Activated CD4-positive, alpha-beta T cell treated with anti-CD3 and anti-CD28 coated beads, Interleukin-2, amount 50 U/mL, for 24 hours (primary cell): ENCODE results near the gene DOCK2.
"Not testable (repeated sequence)": the region's sequence is repeated elsewhere in the genome, so short reads cannot be mapped to it uniquely, and the experiment has no call there.

Source experiments
- DNase-seq, 2 donors: peaks; one replicate each; pipeline ENCODE4 v3.0.0-alpha.2; 2020; ENCODE audit warnings: low read depth in 1 of 2, low spot score in 1 of 2

The DOCK2 gene

DNA sequence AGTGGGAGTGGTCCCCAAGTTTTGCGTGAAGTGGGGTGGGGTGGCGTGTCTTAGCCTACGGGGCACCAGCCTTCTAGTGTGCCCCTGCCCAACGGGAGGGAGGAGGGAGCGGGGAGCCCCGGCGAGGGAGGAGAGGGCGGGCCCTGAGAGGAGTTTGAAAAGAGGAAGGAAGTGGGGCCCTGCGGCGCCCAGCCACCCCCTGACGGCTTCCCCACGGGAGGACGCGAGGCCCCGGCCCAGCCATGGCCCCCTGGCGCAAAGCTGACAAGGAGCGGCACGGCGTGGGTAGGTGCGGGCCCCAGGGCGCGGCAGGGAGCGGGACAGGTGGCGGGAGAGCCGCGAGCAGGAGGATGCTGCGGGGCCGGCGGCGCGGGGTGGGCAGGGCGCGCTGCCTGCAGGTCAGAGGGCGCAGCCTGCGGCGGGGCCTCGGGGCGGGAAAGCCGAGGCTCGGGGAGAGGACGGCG is at the start of gene DOCK2:
Gene DOCK2 (plus strand): TSS at position 191 of the 464 bp plus-strand sequence. CDS start 52 bp downstream, at position 243.
- DNase-seq, result peak; percentile 45 to 54

DNA sequence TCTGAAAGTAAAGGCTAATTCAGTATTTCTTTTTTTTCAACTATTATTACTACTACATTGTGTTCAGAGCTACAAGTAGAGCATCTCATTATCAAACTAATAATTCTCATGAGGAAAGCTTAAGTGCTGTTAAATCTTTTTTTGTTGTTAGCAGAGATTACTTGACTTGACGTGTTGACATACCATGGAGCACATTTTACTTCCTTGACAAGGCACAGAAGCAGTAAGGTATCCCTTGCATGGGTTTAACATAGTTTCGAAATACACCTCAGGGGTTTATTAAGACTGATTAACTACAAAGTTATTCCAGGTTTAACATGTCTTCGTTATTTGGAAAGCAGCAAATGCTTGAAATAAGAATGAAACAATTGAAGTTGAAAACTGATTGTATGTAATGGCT is 46.5 kb upstream of the DOCK2 start:
- no peak for DNase-seq

GRCh38 chr5:169591636-169592035 is 45.4 kb upstream of the DOCK2 start:
- DNase-seq, result no peak

- DNase-seq, result no peak
Observed at GRCh38 chr5:169592937-169593650, 44.0 kb upstream of the DOCK2 start.

DNA sequence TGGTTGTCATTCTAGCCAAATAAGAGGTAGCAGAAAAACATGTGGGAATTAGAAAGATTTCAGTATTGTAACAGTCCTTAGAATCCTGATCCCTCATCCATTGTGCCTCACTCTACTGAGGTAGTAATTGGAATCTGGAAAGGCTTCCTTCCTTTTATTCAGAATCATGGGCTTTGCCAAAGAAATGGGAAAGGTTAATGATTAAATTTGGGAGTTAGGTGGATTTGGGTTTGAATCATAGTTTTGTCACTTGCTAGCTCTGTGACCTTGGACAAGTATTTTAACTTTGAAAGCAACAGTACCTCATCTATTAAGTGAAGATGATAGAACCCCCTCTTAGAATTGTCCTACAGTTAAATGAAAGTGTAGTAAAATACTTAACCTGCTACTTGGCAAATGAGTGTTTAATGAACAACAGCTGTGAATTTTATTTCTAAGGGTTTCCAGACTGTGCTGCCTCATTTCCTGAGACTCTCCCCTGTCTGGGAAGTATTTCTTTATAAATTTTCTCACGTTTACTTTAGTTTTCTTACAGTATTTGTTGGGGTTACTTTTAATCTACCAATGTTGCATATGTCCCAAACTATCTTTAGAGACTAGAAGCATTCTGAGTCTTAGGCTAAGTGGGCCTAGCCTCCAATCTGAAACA is 41.8 kb upstream of the DOCK2 start:
- no peak for DNase-seq

DNA sequence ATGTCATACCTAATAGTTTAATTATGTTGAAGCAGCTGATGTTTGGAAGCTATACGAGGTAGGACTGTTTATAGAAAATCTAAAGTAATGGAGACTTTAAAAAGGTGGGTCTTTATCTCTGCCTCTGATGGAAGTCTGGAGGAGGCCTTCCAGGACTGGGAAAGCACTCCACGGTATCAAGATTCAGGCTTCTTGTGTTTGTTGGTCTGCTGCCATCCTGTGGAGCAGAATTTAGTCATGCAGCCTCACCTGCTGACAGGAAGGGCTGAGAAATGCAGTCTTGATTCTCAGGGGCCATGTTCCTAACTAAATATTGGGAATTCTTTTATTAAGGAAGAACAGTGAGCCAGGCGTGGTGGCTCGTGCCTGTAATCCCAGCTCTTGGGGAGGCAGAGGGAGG is 37.6 kb upstream of the DOCK2 start:
- DNase-seq, result no peak

DNA sequence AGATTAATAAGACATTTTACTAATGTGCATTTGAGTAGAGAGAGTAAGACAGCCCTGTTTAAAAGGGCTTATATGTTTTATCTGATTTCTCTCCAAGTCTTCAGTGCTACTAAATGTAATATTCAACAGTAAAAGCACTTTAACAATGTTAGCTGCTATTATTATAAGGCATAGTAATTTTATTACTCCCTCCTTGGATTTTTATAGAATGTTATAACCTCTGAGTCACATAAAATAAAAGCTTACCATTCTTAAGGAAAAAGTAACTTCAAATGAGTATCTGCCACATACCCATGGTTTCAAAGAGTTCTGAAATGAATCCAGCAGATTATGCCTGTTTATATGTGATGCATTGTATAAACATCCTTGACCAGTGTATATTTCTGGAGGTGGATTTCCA is 34.5 kb upstream of the DOCK2 start:
- no peak for DNase-seq

DNA sequence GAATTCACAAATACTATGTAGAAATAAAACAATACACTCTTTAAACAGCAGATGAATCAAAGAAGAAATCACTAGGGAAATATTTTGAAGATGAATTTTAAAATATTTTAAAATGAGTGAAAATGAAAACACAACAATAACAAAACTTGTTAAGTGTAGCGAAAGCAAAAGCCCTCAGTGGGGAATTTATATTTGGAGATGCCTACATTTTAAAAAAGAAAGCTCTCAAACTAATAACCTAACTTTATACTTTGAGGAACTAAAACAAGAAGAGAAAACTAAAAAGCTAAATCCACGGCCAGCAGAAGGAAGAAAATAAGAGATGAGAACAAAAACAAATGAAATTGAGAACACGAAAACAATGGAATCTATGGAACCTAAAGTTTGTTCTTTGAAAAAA is 30.8 kb upstream of the DOCK2 start:
- DNase-seq, result no peak

DNA sequence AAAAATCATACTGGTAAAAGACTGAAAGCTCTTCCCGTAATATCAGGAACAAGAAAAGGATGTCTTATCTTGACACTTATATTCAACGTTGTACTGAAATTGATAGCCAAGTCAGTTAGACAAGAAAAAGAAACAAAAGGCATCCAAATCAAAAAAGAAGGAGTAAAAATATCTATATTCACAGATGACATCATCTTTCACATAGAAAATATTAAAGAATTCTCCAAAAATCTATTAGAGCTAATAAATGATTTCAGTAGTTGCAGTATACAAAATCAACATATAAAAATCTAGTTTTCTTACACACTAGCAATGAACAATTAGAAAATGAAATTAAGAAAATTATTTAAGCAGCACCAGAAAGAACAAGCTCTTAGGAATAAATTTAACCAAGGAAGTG is 29.2 kb upstream of the DOCK2 start:
- no peak for DNase-seq

DNA sequence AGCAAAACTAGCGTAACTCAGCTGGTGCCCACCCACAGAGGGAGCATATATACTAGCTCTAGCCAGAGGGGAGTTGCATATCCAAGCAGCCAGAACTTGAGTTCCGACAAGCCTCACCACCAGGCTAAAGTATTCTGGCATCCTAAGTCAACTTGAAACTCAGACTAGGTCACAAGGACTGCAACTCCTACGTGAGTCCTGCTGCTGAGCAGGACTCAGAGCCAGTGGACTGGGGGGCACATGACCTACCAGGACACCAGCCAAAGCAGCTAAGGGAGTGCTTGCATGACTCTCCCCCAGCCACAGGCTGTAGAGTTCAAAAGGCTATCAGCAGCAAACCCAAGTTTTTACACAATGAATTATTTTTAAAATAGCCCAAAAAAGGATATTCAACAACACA is 27.4 kb upstream of the DOCK2 start:
- DNase-seq, result no peak

DNA sequence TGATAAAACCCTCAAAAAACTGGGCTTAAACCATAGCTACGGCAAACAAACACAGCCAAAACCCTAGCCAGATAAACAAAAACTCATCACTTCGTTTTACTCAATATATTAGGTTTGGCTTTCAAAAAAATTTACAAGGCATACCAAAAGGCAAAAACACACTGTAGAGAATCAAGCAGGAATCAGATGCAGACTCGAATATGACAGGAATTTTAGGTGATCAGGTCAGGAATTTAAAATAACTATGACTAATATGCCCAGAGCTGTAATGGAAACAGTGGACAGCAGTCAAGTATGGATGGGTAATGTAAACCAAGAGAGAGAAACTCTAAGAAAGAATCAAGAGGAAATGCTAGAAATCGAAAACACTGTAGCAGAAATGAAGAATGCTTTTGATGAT is 26.5 kb upstream of the DOCK2 start:
- no peak for DNase-seq

DNA sequence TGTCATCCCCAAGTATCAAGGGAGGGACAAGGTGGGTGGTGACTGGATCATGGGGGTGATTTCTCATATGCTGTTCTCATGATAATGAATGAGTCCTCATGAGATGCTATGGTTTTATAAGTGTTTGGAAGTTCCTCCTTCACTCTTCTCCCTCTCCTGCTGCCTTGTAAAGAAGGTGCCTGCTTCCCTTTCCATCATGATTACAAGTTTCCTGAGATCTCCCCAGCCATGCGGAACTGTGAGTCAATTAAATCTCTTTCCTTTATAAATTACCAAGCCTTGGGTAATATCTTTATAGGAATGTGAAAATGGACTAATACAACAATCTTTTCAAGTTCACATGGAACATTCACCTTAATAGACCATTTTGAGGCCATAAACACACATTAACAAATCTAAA is 21.5 kb upstream of the DOCK2 start:
- DNase-seq, result no peak

DNA sequence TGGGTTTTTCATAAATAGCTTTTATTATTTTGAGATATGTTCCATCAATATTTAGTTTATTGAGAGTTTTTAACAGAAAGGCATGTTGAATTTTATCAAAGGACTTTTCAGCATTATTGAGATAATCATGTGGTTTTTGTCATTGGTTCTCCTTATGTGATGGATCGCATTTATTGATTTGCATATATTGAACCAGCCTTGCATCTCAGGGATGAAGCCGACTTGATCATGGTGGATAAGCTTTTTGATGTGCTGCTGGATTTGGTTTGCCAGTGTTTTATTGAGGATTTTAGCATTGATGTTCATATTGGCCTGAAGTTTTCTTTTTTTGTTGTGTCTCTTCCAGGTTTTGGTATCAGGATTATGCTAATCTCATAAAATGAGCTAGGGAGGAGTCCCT is 12.8 kb upstream of the DOCK2 start:
- not testable (repeated sequence) for DNase-seq

DNA sequence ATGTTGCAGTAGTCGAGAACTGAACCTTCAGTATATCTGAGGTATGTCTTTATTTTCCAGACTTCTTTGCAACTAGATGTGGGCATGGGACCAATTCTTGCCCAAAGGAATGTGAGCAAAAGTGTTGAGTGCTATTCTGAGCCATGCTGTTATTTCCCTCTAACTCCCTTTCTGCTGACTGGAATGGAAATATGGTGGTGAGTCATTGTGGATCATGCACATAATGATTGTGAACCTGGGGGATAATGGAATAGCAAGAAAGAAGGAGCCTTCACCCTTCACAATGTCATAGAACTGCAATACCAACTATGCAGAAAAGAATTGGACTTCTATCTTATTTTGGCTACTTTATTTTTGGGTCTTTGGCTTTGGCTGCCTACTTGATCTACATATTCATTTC is 10.3 kb upstream of the DOCK2 start:
- no peak for DNase-seq

GRCh38 chr5:169627551-169627950 is 9.5 kb upstream of the DOCK2 start:
- no peak for DNase-seq

DNA sequence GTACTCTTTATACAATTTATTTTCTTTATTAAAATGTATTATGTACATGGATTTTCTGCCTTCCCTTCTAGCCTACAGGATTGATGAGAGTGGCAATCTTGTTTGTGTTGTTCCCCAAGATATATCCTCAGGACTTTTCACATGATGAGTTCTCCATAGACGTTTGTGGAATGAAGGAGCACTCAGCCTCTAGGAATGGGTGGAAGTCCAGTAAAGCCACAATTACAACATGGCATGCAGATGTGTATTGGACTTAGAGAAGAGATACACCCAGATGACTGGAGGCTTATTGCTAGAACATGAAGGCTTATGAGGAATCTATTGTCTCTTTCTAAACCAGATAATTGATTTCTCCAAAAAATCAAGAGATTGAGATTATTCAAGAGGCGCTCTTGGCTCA is 8.2 kb upstream of the DOCK2 start:
- no peak for DNase-seq

DNA sequence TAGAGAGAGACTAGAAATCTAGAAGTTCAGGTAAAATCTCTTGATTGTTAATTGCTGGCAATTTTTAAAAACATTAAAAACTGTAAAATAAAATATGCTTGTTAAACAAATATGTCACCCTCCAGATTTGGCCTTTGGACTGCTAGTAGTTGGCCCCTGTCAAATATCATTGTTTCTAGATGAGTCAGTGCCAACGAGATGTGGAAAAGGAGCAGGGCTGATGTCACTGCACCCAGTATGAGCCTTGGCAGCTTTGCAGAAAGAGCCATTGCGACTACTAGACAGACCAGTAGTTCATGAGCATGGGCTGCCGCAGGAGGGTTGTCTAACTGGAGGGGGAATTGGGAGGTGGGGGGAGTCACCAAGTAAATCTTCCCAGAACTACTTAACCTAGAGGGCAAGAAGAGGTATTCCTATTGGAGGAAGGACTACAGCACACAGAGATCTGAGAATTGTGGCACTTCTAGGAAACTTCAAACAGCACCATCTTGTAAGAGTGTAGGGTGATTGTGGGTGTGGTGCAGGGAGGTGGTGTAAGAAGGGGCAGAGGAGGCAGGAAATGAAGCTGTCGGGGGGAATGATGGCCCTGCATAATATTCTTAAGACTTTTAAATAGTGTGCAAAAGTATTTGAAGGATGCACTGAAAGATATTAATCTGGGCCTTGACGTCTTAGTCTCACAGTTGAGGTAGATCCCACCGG is 7.1 kb upstream of the DOCK2 start:
- DNase-seq, result no peak

- no peak for DNase-seq
Observed at GRCh38 chr5:169631360-169631759, 5.7 kb upstream of the DOCK2 start.

DNA sequence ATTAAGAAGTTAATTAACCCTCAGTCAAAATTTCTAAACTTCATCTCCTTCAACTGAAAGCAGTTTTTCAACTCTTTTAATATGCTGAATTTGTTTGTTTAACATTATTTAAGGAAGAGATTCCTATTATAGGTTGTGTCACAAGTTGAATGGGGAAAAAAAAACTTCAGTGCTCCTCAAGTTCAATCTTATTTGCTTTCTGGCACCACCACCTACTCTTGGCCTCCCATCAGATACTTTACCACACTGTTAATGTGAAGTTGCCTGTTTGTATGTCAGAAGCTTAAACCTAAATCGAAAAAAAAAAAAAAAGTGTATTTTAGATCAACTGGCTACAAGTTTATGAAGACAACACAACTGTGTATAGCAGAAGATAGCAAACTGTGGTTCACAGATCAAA is 4.1 kb upstream of the DOCK2 start:
- DNase-seq, result no peak

DNA sequence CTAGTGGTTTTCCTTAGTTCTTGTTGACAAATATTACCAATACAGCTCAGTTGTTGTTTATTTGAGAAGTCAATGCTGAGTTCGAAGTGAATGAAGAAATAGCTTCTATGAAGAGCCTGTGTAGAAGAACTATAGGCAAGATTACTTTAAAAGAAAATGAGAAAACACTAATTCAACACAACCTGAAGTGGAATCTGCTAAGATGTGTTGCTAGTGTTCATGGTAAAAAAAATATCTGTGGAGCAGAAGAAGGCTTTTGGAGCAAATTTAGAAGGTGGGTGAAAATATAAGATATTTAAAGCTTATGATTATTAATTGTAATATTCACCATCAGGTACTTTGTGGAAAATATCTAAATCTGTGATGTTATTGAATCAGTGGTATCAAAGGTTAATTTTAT is 2.5 kb upstream of the DOCK2 start:
- DNase-seq, result no peak

DNA sequence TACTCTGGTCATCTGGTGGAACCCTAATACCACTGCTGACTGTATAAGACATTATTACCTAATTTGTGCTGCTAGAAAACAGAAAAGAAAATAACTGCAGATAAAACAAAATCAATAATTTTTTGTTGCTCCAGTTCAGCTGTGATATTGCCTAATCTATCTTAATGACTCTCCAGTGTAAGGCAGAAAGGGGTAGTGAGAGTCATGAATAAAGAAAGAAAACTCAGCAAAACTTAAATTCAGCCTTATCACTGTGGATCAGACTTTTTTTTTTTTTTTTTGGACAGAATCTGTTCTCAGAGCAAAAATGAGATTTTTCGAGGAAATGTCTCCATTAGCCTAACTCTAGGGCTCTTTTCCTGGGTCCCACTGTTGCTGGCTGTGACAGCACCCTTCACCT is 1.1 kb upstream of the DOCK2 start:
- no peak for DNase-seq

DNA sequence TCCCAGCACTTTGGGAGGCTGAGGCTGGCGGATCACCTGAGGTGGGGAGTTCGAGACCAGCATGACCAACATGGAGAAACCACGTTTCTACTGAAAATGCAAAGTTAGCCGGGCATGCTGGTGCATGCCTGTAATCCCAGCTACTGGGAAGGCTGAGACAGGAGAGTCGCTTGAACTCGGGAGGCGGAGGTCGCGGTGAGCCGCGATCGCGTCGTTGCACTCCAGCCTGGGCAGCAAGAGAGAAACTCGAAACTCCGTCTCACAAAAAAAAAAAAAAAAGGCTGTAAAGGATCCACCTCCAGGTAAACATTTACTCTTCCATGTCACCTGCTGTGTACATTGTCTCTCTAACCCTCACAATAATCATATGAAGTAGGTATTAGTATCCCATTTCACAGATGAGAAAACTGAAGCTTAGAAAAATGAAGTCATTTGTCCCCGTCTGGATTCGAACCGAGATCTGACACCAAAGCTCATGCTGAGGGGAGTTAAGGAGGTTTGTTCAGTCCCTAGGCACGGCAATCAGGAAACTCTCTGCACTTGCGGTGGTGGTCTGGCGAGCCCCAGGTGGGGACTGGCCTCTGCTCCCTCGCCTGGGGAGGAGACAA is 494 bp upstream of the DOCK2 start:
- DNase-seq, result no peak
